HFF-Myc (cell line): ENCODE results near the gene NHLRC2.

ENCODE experiments used
- DNase-seq: peaks from one replicate; pipeline ENCODE4 v3.0.0-alpha.2; 2011; ENCODE audit warnings: low read depth; ENCODE audit errors: extremely low read depth
- H3K4me3 ChIP-seq: replicated peaks from 2 replicates; pipeline ENCODE4 v1.5.1; 2011; ENCODE audit warnings: low read depth, mild to moderate bottlenecking, control low read depth, low read length
- CTCF ChIP-seq: IDR thresholded peaks from 2 replicates; pipeline ENCODE4 v1.5.1; 2012; ENCODE audit warnings: mild to moderate bottlenecking, low read depth, low read length, control low read depth; ENCODE audit errors: missing control alignments

Gene NHLRC2

GRCh38 chr10:113961182-113962031 lies 106.9 kb downstream of the NHLRC2 start:
- no peak for TF ChIP-seq CTCF
- H3K4me3 ChIP-seq, result no peak overlapping the region
- DNase-seq, result no peak

- no peak overlapping the region for H3K4me3 ChIP-seq
- DNase-seq, result no peak
- no peak for TF ChIP-seq CTCF
Measured at GRCh38 chr10:113965077-113965476, 110.6 kb downstream of the NHLRC2 start.

- no peak overlapping the region for H3K4me3 ChIP-seq
- no peak for TF ChIP-seq CTCF
- DNase-seq, result no peak
Measured at GRCh38 chr10:113965683-113966082, 111.2 kb downstream of the NHLRC2 start.
